ENCODE results near the gene NAALADL2.
"Not testable (repeated sequence)": the region's sequence is repeated elsewhere in the genome, so short reads cannot be mapped to it uniquely, and the experiment has no call there.

The NAALADL2 gene

GRCh38 chr3:175421902-175422301 is 562.8 kb downstream of the NAALADL2 start:
- no peak for TF ChIP-seq CTCF (IDR thresholded peaks at IDR 0.05; ENCODE audit: low read depth, low read length)
- DNase-seq (ENCODE audit: extremely low read depth, low read depth) = no peak

- DNase-seq (ENCODE audit: extremely low read depth, low read depth) = no peak
- no peak for TF ChIP-seq CTCF (IDR thresholded peaks at IDR 0.05; ENCODE audit: low read depth, low read length)
Measured at GRCh38 chr3:175422744-175423143, 563.6 kb downstream of the NAALADL2 start.

GRCh38 chr3:175423848-175424247 is 564.7 kb downstream of the NAALADL2 start:
- DNase-seq (ENCODE audit: extremely low read depth, low read depth) = not testable (repeated sequence)

- TF ChIP-seq CTCF (IDR thresholded peaks at IDR 0.05; ENCODE audit: low read depth, low read length) = no peak
- DNase-seq (ENCODE audit: extremely low read depth, low read depth) = no peak
Measured at GRCh38 chr3:175426805-175427204, 567.7 kb downstream of the NAALADL2 start.

GRCh38 chr3:175428466-175428865 is 569.3 kb downstream of the NAALADL2 start:
- no peak for DNase-seq (ENCODE audit: extremely low read depth, low read depth)
- no peak for TF ChIP-seq CTCF (IDR thresholded peaks at IDR 0.05; ENCODE audit: low read depth, low read length)

- DNase-seq (ENCODE audit: extremely low read depth, low read depth) = no peak
Measured at GRCh38 chr3:175430983-175431773, 572.0 kb downstream of the NAALADL2 start.

GRCh38 chr3:175432376-175433025 is 573.4 kb downstream of the NAALADL2 start:
- no peak for TF ChIP-seq CTCF (IDR thresholded peaks at IDR 0.05; ENCODE audit: low read depth, low read length)
- DNase-seq (ENCODE audit: extremely low read depth, low read depth) = peak; percentile 39

More at GRCh38 chr3:175430983-175431773, 572.0 kb downstream of the NAALADL2 start:
- no peak for TF ChIP-seq CTCF (IDR thresholded peaks at IDR 0.05; ENCODE audit: low read depth, low read length)
